ENCODE data around the gene NFIX. TPM values are rescaled to one million over a fixed set of nuclear protein-coding genes. Genes with fewer than 3 reads are reported as not detected.

NFIX gene
- polyA plus RNA-seq, 3 donors: 0.25 to 3.7 (median 0.90) TPM

- Histone ChIP-seq H3K27me3 (ENCODE audit: control insufficient read depth in 2 of 2, insufficient read depth in 2 of 2, low read length in 2 of 2) (peaks cover 10 to 23% of the 10 kb centered on the region in 2 donors), H3K9ac (ENCODE audit: insufficient read depth, low read length, poor library complexity, severe bottlenecking) (peak overlapping the region; percentile 40), H3K79me2 (ENCODE audit: insufficient read depth, low read length) (no peaks in the 10 kb centered on the region), H3K9me3 (replicated peaks in 1 of 2; ENCODE audit: control insufficient read depth in 1 of 2, insufficient read depth in 1 of 2, low read length in 2 of 2) (no peaks in the 10 kb centered on the region), H4K20me1 (ENCODE audit: insufficient read depth, low read length) (peaks cover 10% of the 10 kb centered on the region), H3K27ac (ENCODE audit: low read depth in 1 of 2, low read length in 2 of 2) (no peak overlapping the region), H3K4me1 (ENCODE audit: control insufficient read depth in 1 of 2, insufficient read depth in 2 of 2, low read length in 2 of 2) (peaks cover 24 to 36% of the 10 kb centered on the region in 2 donors), H3K4me2 (replicated peaks; ENCODE audit: extremely low read depth, low read length, poor library complexity, severe bottlenecking) (peak overlapping the region; percentile 92), H2AFZ (ENCODE audit: insufficient read depth, low read depth, low read length, poor library complexity, severe bottlenecking) (no peak overlapping the region), H3K4me3 (replicated peaks in 1 of 3; ENCODE audit: low read depth in 2 of 3, low read length in 3 of 3) (peak overlapping the region in 1 of 3 experiments; percentile 60), H3K36me3 (replicated peaks in 1 of 2; ENCODE audit: control insufficient read depth in 1 of 2, insufficient read depth in 2 of 2, low read length in 2 of 2) (no peaks in the 10 kb centered on the region)
- TF ChIP-seq CTCF (IDR thresholded peaks at IDR 0.05): no peak
- no peak for DNase-seq
- Mint-ChIP-seq H3K27me3 (ENCODE audit: low read depth in 3 of 3) (peaks cover 38 to 42% (median 39%) of the 10 kb centered on the region in 3 donors), H3K9me3 (peaks cover 0 to 8% (median 5%) of the 10 kb centered on the region in 7 donors), H3K36me3 (peaks cover 12 to 20% of the 10 kb centered on the region in 2 donors), H3K4me3 (peak overlapping the region; percentile 71 to 90), H3K27ac (peak overlapping the region in 1 of 7 donors; percentile 6), H3K4me1 (peaks cover 33% of the 10 kb centered on the region)
- intact Hi-C loops (cut with micrococcal nuclease): no loop called here
- WGBS (ENCODE audit: insufficient coverage): 9% methylated on average over 29 of the region's 37 CpGs
Observed at GRCh38 chr19:13024126-13024950, 29.1 kb downstream of the NFIX start.

- 71% methylated on average over 41 of the region's 48 CpGs for WGBS (ENCODE audit: insufficient coverage)
- H3K27me3 Mint-ChIP-seq (ENCODE audit: low read depth in 3 of 3): peaks cover 35 to 42% (median 39%) of the 10 kb centered on the region in 3 donors
- Histone ChIP-seq H3K4me1 (ENCODE audit: control insufficient read depth in 1 of 2, insufficient read depth in 2 of 2, low read length in 2 of 2) (peaks cover 24 to 36% of the 10 kb centered on the region in 2 donors), H3K79me2 (ENCODE audit: insufficient read depth, low read length) (no peaks in the 10 kb centered on the region), H3K4me3 (replicated peaks in 1 of 3; ENCODE audit: low read depth in 2 of 3, low read length in 3 of 3) (peak overlapping the region in 1 of 3 experiments; percentile 60), H3K27me3 (ENCODE audit: control insufficient read depth in 2 of 2, insufficient read depth in 2 of 2, low read length in 2 of 2) (peaks cover 10 to 23% of the 10 kb centered on the region in 2 donors), H3K4me2 (replicated peaks; ENCODE audit: extremely low read depth, low read length, poor library complexity, severe bottlenecking) (peak overlapping the region; percentile 92), H3K9me3 (replicated peaks in 1 of 2; ENCODE audit: control insufficient read depth in 1 of 2, insufficient read depth in 1 of 2, low read length in 2 of 2) (no peaks in the 10 kb centered on the region), H3K9ac (ENCODE audit: insufficient read depth, low read length, poor library complexity, severe bottlenecking) (no peak overlapping the region), H3K36me3 (replicated peaks in 1 of 2; ENCODE audit: control insufficient read depth in 1 of 2, insufficient read depth in 2 of 2, low read length in 2 of 2) (no peaks in the 10 kb centered on the region), H2AFZ (ENCODE audit: insufficient read depth, low read depth, low read length, poor library complexity, severe bottlenecking) (no peak overlapping the region), H4K20me1 (ENCODE audit: insufficient read depth, low read length) (peaks cover 10% of the 10 kb centered on the region), H3K27ac (ENCODE audit: low read depth in 1 of 2, low read length in 2 of 2) (no peak overlapping the region)
- peaks cover 33% of the 10 kb centered on the region for H3K4me1 Mint-ChIP-seq
- no peak overlapping the region for H3K27ac Mint-ChIP-seq
- intact Hi-C loops (cut with micrococcal nuclease): no loop called here
- H3K36me3 Mint-ChIP-seq: peaks cover 12 to 20% of the 10 kb centered on the region in 2 donors
- peak in 2 of 3 donors; percentile 11 to 18 for DNase-seq
- no peak for TF ChIP-seq CTCF (IDR thresholded peaks at IDR 0.05)
- peak overlapping the region; percentile 56 to 90 for H3K4me3 Mint-ChIP-seq
- H3K9me3 Mint-ChIP-seq: peaks cover 0 to 8% (median 5%) of the 10 kb centered on the region in 7 donors
Observed at GRCh38 chr19:13024951-13025697, 29.8 kb downstream of the NFIX start.
